HuH-7.5 (cell line): ENCODE results near the gene CDK6.

Source experiments
- DNase-seq: peaks from one replicate; pipeline ENCODE4 v3.0.0; 2011; ENCODE audit warnings: low spot score

CDK6 gene

GRCh38 chr7:92586841-92587240, 249.5 kb downstream of the CDK6 start:
- no peak for DNase-seq

DNA sequence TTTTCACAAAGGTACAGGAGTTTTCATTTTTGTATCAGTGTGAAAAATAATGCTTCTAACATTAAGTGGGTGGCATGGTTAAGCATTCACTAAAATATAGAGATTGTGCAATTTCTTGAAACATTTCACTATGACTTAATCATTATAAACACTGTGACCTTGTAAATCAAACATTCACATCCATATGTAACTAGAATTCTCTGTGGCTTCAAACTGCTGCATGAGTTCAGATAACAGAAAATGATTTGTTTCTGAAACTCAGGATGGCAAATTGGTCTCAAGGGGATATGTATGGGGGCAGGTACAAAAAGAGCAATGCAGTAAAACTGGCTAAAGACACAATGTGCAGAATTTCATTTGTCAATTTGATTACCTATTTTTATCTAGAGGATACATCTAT, 250.0 kb downstream of the CDK6 start:
- no peak for DNase-seq

DNA sequence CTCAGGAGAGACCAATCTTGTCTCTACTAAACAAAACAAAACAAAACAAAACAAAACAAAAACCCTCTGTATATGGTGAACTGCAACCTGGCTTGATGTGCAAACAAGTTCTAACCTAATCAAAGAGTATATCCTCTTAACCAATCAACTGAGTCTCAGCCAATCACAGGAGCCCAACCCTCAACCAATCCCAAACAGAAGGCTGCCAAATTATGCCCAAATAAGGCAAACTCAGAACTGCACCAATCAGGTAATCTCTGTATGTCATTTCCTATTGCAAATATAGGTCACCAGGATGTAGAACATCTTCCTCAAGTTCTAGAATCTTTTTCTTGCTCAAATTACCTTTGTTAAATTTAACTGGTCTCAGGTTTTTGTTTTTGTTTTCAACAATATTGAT, 251.4 kb downstream of the CDK6 start:
- no peak for DNase-seq

DNA sequence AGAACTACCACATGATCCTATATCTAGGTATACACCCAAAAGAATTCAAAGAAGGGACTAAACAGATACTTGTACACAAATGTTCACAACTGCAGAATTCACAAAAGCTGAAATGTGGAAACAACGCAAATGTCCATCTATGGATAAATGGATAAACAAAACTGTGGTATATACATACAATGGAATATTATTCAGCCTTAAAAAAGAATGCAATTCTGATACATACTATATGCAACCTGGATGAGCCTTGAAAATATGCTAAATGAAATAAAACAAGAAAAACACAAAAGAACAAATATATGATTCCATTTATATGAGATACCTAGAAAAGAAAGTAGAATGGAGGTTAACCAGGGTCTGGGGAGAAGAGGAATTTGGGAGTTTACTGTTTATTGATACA, 253.4 kb downstream of the CDK6 start:
- DNase-seq: no peak

DNA sequence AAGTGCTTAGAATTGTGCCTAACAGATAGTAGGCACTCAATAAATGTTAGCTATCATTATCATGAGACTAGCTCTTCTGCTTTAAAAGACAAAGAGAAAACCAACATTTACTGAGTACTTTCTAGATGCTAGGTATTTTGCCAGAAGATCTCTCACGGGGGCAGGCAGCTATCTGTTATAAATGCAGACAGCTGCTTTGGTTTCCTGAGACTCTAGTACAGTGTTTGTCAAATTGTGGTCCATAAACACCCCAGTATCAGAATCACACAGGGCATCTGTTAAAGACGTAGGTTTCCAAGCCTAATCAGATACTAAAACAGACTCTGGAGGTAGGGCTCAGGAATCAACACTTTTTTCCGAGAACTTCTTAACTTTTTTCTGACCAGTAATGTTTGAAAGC, 260.1 kb downstream of the CDK6 start:
- no peak for DNase-seq

DNA sequence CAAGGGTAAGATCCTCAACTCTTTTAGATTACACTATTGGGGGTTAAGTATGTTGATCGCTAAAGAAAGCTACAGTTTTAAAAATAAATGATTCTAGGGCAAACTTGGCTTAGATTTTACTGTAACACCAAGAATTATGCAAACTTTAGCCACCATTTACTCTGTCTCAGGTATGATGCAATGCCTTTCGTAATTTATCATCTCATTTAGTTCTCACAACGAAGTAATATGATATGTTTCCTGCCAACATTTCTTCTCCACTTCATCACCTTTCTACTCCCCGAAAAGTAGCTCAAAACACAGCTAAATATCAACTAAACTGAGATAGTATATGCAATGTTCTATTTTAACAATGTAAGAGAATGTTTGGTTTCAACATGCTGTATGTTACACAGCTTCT, 267.2 kb downstream of the CDK6 start:
- DNase-seq: no peak

- DNase-seq: no peak
Measured at GRCh38 chr7:92567460-92567859, 268.9 kb downstream of the CDK6 start.

- DNase-seq: no peak
Measured at GRCh38 chr7:92563345-92563744, 273.0 kb downstream of the CDK6 start.

DNA sequence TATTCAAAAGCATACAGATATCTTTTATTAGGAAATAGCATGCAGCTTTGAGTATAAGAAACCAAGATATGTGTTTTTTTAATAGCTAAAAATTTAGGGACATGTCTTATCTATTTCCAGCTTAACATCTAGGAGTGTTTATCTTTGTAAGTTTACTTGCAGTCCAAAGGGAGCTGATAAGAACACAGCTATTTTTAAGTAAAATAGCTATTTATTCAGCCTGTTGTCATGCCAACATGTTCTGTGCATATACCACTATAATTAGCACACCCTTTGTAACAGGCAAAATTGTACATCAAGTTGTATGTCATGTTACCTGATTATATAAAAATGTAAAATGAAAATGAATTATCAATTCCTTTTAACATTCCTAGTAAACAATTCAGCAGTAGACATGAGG, 275.8 kb downstream of the CDK6 start:
- no peak for DNase-seq

- no peak for DNase-seq
Measured at GRCh38 chr7:92557808-92558362, 278.5 kb downstream of the CDK6 start.

DNA sequence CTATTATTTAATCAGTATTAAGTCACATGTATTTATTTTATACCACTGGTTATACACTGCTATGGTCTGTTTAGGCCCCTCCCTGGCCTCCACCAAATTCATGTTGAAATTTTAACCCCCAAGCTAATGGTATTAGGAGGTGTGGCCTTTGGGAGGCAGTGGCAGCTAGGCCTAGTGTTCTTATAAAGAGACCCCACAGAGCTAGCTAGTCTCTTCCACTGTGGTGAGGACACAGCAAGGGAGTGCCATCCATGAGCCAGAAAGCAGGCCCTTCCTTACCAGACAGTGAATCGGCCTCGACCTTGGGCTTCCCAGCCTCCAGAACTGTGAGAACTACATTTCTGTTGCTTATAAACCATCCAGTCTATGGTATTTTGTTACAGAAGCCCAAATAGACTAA, 279.1 kb downstream of the CDK6 start:
- DNase-seq: no peak
